Activated naive CD4-positive, alpha-beta T cell treated with anti-CD3 and anti-CD28 coated beads, Interleukin-2, amount 50 U/mL, for 72 hours (primary cell): ENCODE measurements around the gene PLEKHA8. TPM values are rescaled to one million over a fixed set of nuclear protein-coding genes. Genes with fewer than 3 reads are reported as not detected.
A peak's percentile ranks its signal among the peaks of the same experiment; 100 is the strongest.

Experiments
- ATAC-seq, 2 donors: fragments of 150-1000 bp; cut with Tn5 transposase; 2 replicates each; pipeline ENCODE4 v1.10.0; 2021; ENCODE audit warnings: mild to moderate bottlenecking in 2 of 2, moderate library complexity in 2 of 2
- DNase-seq, 2 donors: peaks; one replicate each; pipeline ENCODE4 v3.0.0; 2021 to 2022; ENCODE audit warnings: low spot score in 2 of 2
- H3K27ac Mint-ChIP-seq, 2 donors: one replicate each; pipeline ENCODE4 v1.8.0; 2022; ENCODE audit warnings: mild to moderate bottlenecking in 2 of 2, mixed read lengths in 2 of 2
- H3K36me3 Mint-ChIP-seq, 2 donors: one replicate each; pipeline ENCODE4 v1.8.0; 2022; ENCODE audit warnings: mixed read lengths in 2 of 2
- H3K9me3 Mint-ChIP-seq, 2 donors: one replicate each; pipeline ENCODE4 v1.8.0; 2022; ENCODE audit warnings: mixed read lengths in 2 of 2
- total RNA-seq, 2 donors: library from RNA; stranded (reverse); gene quantifications; one replicate each; pipeline ENCODE4 v1.2.3, GENCODE V29; 2022

The PLEKHA8 gene, protein sequence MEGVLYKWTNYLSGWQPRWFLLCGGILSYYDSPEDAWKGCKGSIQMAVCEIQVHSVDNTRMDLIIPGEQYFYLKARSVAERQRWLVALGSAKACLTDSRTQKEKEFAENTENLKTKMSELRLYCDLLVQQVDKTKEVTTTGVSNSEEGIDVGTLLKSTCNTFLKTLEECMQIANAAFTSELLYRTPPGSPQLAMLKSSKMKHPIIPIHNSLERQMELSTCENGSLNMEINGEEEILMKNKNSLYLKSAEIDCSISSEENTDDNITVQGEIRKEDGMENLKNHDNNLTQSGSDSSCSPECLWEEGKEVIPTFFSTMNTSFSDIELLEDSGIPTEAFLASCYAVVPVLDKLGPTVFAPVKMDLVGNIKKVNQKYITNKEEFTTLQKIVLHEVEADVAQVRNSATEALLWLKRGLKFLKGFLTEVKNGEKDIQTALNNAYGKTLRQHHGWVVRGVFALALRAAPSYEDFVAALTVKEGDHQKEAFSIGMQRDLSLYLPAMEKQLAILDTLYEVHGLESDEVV
- total RNA-seq = 10 to 100 TPM; 10.2 to 20.1 TPM

GRCh38 chr7:30028216-30028748, at the start of gene PLEKHA8:
PLEKHA8 (plus strand) TSS chr7:30028412; CDS start chr7:30028763, 351 bp downstream.
- DNase-seq (peak; percentile 90 to 97), ATAC-seq (peak; percentile 61 to 67)
- Mint-ChIP-seq H3K9me3 (no peaks in the 10 kb centered on the region), H3K36me3 (peaks cover 8 to 11% of the 10 kb centered on the region in 2 donors), H3K27ac (peak within 1 kb of the TSS; percentile 87 to 90)

GRCh38 chr7:29980151-29980550, 48.1 kb upstream of the PLEKHA8 start:
- no peaks in the 10 kb centered on the region for H3K9me3 Mint-ChIP-seq
- ATAC-seq (no peak), DNase-seq (no peak)
- no peaks in the 10 kb centered on the region for H3K36me3 Mint-ChIP-seq
- H3K27ac Mint-ChIP-seq = no peak overlapping the region

DNA sequence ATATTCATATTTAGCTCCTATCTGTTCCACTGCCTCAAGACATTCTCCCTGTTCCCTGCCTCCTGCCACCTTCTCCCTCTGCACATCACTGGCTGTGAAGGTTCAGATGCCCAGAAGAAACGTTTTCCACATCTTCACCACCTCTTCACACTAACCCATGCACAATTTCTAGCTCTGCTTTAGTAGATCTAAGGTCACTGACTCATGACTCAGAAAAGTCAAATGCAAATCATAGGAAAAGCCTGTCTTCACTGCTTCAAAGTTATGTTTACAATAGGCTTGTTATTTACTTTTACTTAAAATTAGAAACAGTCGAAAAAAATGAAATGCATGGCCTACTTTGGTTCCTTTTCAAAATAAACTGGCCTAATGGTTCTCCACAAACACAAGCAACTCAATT, 41.1 kb upstream of the PLEKHA8 start:
- Mint-ChIP-seq H3K27ac (no peak overlapping the region), H3K36me3 (peaks cover 0 to 14% of the 10 kb centered on the region in 2 donors), H3K9me3 (no peaks in the 10 kb centered on the region)
- DNase-seq (no peak), ATAC-seq (no peak)

DNA sequence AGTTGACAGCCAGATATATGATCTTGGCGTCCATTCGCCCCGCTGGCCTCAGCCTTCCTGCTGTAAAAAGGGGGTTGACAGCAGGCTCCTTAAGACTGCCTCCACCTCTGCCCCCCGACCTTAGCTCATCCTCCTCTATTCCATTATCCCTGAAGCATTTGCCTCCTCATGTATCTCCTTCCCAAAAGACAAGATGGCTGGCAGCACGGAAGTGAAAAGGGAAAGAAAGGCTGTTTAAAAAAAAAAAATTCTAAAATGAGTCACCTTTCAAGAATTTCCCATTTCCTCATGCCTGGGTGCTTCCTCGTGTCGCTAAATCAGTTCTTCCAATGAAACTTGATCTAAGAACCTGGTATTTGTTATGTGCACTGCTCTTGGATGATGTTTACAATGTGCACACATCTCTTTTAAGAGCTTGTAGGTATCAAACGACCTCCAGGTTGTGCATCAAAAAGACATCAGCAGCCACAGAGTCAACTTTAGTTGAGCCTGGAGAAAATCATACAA, 40.3 kb upstream of the PLEKHA8 start:
- ATAC-seq (no peak), DNase-seq (no peak)
- H3K27ac Mint-ChIP-seq = no peak overlapping the region
- H3K9me3 Mint-ChIP-seq = no peaks in the 10 kb centered on the region
- peaks cover 0 to 14% of the 10 kb centered on the region in 2 donors for H3K36me3 Mint-ChIP-seq

GRCh38 chr7:29988424-29989256, 39.6 kb upstream of the PLEKHA8 start:
- DNase-seq (peak in 1 of 2 donors; percentile 35), ATAC-seq (peak; percentile 66)
- H3K9me3 Mint-ChIP-seq = no peaks in the 10 kb centered on the region
- H3K27ac Mint-ChIP-seq = no peak overlapping the region
- H3K36me3 Mint-ChIP-seq = peaks cover 0 to 14% of the 10 kb centered on the region in 2 donors

DNA sequence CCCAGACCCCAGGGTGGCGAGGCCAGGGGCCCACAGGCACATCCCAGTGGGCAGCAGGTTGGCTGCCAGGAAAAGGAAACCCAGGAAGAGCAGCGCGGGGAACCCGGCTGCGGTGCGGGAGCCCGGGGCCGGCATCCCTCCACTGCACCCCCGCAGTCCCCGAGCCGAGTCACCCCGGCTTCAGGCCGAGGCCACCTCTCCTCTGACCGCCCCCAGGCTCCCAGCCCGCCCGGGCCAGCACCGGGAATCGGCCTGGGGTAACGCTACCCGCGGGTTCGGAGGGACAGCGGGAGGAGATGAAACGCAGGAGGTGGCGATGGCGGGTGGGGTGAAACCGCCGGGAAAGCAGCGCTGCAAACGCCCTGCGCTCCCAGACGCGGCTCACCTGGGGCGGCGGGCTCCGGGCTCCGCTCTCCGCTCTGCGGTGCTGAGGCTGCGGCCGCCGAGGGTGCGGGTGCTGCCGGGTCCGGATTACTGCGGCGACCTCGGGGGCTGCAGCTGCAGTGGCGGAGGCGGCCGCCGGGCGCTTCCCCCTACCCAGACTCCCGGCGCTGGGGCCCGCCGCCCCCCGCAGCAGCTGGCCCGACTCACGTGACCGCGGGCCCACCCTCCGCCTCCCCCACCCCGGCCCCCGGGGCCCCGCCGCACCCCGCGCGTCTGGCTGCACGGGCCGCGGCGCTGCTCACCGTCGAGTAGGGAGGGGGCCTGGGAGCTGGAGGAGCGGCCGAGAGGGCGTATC, 38.8 kb upstream of the PLEKHA8 start, which contains the start of gene SCRN1:
TSS of gene SCRN1 (minus strand) at position 545 of the 739 bp plus-strand sequence. CDS start 20,734 bp downstream, outside the sequence.
- H3K27ac Mint-ChIP-seq = no peak within 1 kb of the TSS
- H3K36me3 Mint-ChIP-seq = peaks cover 0 to 14% of the 10 kb centered on the region in 2 donors
- peak; percentile 66 to 69 for ATAC-seq
- peak in 1 of 2 donors; percentile 21 for DNase-seq
- no peaks in the 10 kb centered on the region for H3K9me3 Mint-ChIP-seq

- ATAC-seq (no peak), DNase-seq (no peak)
- Mint-ChIP-seq H3K27ac (no peak overlapping the region), H3K9me3 (no peaks in the 10 kb centered on the region), H3K36me3 (peaks cover 0 to 14% of the 10 kb centered on the region in 2 donors)
Measured at GRCh38 chr7:29990931-29991330, 37.3 kb upstream of the PLEKHA8 start.

DNA sequence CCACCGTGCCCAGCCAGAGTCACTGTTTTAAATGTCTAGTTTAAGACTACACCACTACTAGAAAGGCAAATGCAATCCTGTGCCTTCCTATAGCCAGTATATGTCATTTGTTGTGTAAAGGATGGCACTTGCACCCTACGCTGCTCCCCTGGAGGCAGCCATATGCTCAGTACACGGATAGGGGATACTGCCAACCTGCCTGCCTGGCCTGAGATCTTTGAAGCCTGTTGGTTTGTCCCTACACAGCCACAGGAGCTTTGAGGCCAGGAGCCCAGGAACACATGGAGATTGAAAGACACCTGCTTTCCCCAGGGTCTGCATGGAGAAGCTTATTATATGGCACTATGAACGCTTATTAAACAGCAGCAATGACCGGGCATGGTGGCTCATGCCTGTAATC, 36.3 kb upstream of the PLEKHA8 start:
- H3K36me3 Mint-ChIP-seq = peaks cover 6 to 19% of the 10 kb centered on the region in 2 donors
- no peak overlapping the region for H3K27ac Mint-ChIP-seq
- ATAC-seq (no peak), DNase-seq (no peak)
- H3K9me3 Mint-ChIP-seq = peaks cover 6 to 7% of the 10 kb centered on the region in 2 donors

- Mint-ChIP-seq H3K9me3 (peaks cover 6 to 11% of the 10 kb centered on the region in 2 donors), H3K27ac (no peak overlapping the region)
- no peak for ATAC-seq
Measured at GRCh38 chr7:29993140-29993539, 35.1 kb upstream of the PLEKHA8 start.

DNA sequence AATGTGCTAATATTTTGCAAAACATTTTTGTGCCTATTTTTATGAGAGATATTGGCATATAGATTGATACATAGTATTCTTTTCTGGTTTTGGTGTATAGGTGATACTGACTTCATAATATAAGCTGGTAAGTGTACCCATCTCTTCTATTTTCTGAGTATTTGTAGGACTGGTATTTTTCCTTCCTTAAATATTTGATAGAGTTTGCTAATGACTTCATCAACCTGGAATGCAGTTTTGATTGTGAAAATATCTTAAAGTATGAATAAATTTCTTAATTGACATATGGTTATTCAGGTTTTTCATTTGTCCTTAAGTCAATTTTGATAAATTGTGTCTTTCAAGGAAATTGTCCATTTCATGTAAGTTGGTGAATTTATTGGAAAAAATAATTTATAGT, 32.6 kb upstream of the PLEKHA8 start:
- ATAC-seq = no peak
- H3K9me3 Mint-ChIP-seq = peaks cover 6 to 11% of the 10 kb centered on the region in 2 donors
- H3K36me3 Mint-ChIP-seq = peaks cover 6 to 21% of the 10 kb centered on the region in 2 donors
- no peak overlapping the region for H3K27ac Mint-ChIP-seq
- no peak for DNase-seq

More at GRCh38 chr7:29993140-29993539, 35.1 kb upstream of the PLEKHA8 start:
- peaks cover 6 to 20% of the 10 kb centered on the region in 2 donors for H3K36me3 Mint-ChIP-seq
- no peak for DNase-seq

- no peak overlapping the region for H3K27ac Mint-ChIP-seq
Measured at GRCh38 chr7:29996321-29996720, 31.9 kb upstream of the PLEKHA8 start.

DNA sequence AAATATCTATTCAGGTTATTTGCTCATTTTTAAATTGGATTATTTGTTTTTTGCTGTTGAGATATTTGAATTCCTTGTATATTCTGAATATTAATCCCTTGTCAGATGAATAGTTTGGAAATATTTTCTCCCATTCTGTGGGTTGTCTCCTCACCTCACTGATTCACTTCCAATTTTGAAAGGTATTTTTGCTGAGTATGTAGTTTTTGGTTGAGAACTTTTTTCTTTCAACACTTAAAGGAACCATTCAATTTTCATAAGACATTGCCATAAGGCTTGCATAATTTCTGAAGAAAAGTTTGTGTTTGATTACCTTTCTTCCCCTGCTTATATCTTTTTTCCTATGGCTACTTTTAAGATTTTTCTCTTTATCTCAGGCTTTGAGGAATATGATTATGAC, 29.7 kb upstream of the PLEKHA8 start:
- Mint-ChIP-seq H3K27ac (no peak overlapping the region), H3K9me3 (peaks cover 6 to 11% of the 10 kb centered on the region in 2 donors), H3K36me3 (peaks cover 6 to 21% of the 10 kb centered on the region in 2 donors)
- no peak for DNase-seq
- ATAC-seq = no peak

More at GRCh38 chr7:29996321-29996720, 31.9 kb upstream of the PLEKHA8 start:
- ATAC-seq = no peak
- Mint-ChIP-seq H3K9me3 (peaks cover 6 to 11% of the 10 kb centered on the region in 2 donors), H3K36me3 (peaks cover 6 to 21% of the 10 kb centered on the region in 2 donors)
- DNase-seq = no peak

DNA sequence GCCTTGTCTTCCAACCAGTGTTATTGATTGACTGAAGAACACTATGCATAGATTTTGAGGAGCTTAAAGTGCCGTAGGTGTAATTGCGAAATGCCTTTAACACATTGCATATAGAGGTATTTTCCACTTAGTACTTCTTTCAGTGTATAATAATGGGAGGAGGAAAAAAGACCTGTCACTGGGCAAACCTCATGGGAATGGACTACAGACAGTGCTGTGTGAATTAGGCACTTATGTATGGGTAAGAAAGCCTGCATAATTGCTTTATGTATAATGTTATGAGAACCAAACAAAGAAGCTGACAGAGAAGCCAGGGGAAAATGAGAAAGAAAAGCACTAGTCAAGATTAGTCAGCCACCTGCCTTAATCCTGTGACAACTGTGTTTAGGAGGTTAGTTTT, 26.2 kb upstream of the PLEKHA8 start:
- peaks cover 0 to 4% of the 10 kb centered on the region in 2 donors for H3K9me3 Mint-ChIP-seq
- no peak overlapping the region for H3K27ac Mint-ChIP-seq
- H3K36me3 Mint-ChIP-seq = peaks cover 0 to 15% of the 10 kb centered on the region in 2 donors
- DNase-seq (no peak), ATAC-seq (no peak)

GRCh38 chr7:30003098-30003497, 25.1 kb upstream of the PLEKHA8 start:
- DNase-seq (no peak), ATAC-seq (no peak)
- H3K27ac Mint-ChIP-seq = no peak overlapping the region
- H3K9me3 Mint-ChIP-seq = no peaks in the 10 kb centered on the region
- H3K36me3 Mint-ChIP-seq = peaks cover 0 to 10% of the 10 kb centered on the region in 2 donors

GRCh38 chr7:30005464-30005863, 22.7 kb upstream of the PLEKHA8 start:
- no peak for ATAC-seq
- H3K27ac Mint-ChIP-seq = no peak overlapping the region
- H3K36me3 Mint-ChIP-seq = peaks cover 0 to under 1% of the 10 kb centered on the region in 2 donors
- no peaks in the 10 kb centered on the region for H3K9me3 Mint-ChIP-seq
- DNase-seq = no peak

DNA sequence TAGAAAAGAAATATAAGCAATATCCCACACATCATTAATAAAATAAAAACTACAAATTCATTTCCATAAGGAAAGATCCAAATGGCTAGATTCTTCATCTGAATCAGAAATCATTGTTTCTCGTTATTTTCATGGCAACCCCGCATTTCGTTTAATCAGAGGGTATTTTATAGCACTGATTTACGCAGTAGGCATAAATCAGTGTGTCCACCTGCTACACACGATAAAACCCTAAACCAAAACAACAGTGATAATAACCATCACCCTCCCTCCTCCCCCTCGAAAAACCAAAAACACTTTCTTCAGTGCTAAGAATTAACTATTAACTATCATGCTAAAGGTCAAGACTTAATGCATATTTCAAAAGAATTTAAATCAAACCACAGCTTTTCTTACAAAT, 18.2 kb upstream of the PLEKHA8 start:
- DNase-seq (no peak), ATAC-seq (no peak)
- no peak overlapping the region for H3K27ac Mint-ChIP-seq
- no peaks in the 10 kb centered on the region for H3K9me3 Mint-ChIP-seq
- H3K36me3 Mint-ChIP-seq = no peaks in the 10 kb centered on the region
